Cardiac fibroblast (primary cell): ENCODE measurements around the gene ZBTB7C.

Source experiments
- DNase-seq, 2 donors: peaks; one replicate each; pipeline versions ENCODE4 v3.0.0 to v3.0.0-alpha.2; 2010; ENCODE audit warnings: low read depth in 2 of 2
- H3K4me3 ChIP-seq, 2 donors: replicated peaks in 1 of 2; 1 replicate in 1 of 2; 2 replicates in 1 of 2; pipeline ENCODE4 v1.5.1; 2011; ENCODE audit warnings: low read depth in 2 of 2, low read length in 2 of 2, mild to moderate bottlenecking in 2 of 2, moderate library complexity in 1 of 2
- CTCF ChIP-seq: IDR thresholded peaks from one replicate; pipeline ENCODE4 v1.5.1; 2011; ENCODE audit warnings: low read depth, mild to moderate bottlenecking, low read length, inconsistent platforms

The ZBTB7C gene

GRCh38 chr18:48171490-48172188 lies 237.5 kb downstream of the ZBTB7C start:
- H3K4me3 ChIP-seq = no peak overlapping the region
- no peak for TF ChIP-seq CTCF
- no peak for DNase-seq

DNA sequence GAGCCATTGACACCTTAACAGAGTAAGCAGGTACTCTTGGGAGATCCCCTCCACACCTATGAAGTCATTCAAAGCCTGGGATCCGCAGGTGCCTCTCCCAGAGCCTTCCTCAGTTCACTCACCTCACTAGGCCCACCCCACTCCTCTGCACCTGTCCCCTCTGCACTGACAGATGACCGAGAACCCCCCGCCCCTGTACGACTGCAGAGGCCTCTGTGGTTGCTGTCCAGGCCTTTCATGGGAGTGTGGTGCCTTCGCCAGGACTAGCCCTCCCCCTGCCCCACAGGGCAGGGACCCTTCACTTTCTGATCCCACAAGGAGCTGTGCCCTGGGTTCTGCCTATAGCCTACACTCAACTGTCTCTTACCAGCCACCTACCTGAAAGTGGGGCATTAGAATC lies 238.5 kb downstream of the ZBTB7C start:
- no peak for TF ChIP-seq CTCF
- no peak overlapping the region for H3K4me3 ChIP-seq
- no peak for DNase-seq

- no peak for DNase-seq
- TF ChIP-seq CTCF = no peak
These were observed 240.3 kb downstream of the ZBTB7C start for GRCh38 chr18:48168861-48169260.

DNA sequence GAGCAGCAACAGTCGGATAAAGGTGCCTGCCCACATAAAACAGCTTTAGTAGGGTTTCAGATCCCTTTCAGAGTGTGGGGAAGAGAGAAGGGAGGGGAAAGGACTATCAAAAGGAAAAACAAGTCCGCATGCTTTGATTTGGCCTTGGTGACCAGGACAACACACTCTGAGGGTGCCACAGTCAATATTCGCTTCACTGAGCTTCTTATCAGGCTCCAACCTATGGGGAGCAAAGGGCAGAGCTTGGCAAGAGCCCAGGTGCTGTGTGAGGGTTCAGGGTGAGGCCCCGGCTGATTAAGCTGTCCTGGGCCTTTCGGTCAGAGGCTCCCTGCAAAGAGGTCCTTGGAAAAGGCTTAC lies 241.3 kb downstream of the ZBTB7C start:
- no peak overlapping the region for H3K4me3 ChIP-seq
- TF ChIP-seq CTCF = no peak
- no peak for DNase-seq

More at GRCh38 chr18:48168861-48169260, 240.3 kb downstream of the ZBTB7C start:
- no peak overlapping the region for H3K4me3 ChIP-seq

DNA sequence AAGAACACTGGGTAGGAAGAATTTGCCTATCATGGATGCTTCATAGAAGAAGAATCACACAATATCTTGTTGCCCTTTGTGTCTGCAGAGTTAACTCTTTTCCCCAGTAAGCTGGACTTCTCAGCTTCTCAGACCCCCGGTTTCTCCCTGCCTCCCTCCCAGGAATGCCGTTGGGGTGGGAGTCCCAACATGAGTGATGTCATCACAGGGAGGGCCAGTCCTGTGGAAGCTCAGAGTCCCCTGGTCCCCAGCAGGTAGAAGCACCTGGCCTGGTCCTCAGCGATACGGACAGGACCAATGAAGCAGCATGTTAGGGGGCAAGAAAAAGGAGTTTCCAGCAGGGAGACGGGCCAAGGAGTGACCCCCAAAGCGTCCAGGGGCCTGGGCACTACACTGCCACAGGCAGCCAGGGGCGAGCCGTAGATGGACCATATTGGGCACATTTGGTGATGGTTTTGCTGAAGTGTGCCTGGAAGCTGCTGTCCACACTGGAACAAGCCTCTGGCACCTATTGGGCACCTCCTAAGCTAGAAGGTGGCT lies 242.8 kb downstream of the ZBTB7C start:
- H3K4me3 ChIP-seq = no peak overlapping the region
- TF ChIP-seq CTCF = no peak
- no peak for DNase-seq

GRCh38 chr18:48165111-48165866 lies 243.9 kb downstream of the ZBTB7C start:
- H3K4me3 ChIP-seq = no peak overlapping the region
- DNase-seq = no peak
- no peak for TF ChIP-seq CTCF
